Loucy (cell line): Measurements from ENCODE around the gene EBI3.

Source experiments
- H2AFZ ChIP-seq: fragments of 200-600 bp; sonication (generic); 2 replicates; pipeline ENCODE4 v1.6.0; 2016; ENCODE audit warnings: antibody characterized with exemption, mild to moderate bottlenecking, low read length, moderate library complexity
- H3F3A ChIP-seq: fragments of 200-600 bp; 2 replicates; pipeline ENCODE4 v1.6.0; 2016; ENCODE audit warnings: antibody characterized with exemption, low read depth, mild to moderate bottlenecking
- H3K27me3 ChIP-seq: fragments of 200-600 bp; sonication (generic); 2 replicates; pipeline ENCODE4 v1.6.1; 2014; ENCODE audit warnings: low read length, mild to moderate bottlenecking; ENCODE audit not compliant: insufficient read depth, poor library complexity, severe bottlenecking
- H3K36me3 ChIP-seq: fragments of 200-600 bp; sonication (generic); 2 replicates; pipeline ENCODE4 v1.6.1; 2016; ENCODE audit warnings: low read length; ENCODE audit not compliant: insufficient read depth
- H3K4me1 ChIP-seq: fragments of 200-600 bp; sonication (generic); 2 replicates; pipeline ENCODE4 v1.5.1; 2014; ENCODE audit warnings: low read length, mild to moderate bottlenecking; ENCODE audit not compliant: insufficient read depth, poor library complexity, severe bottlenecking
- H3K4me2 ChIP-seq: fragments of 200-600 bp; sonication (generic); 2 replicates; pipeline ENCODE4 v1.6.0; 2014; ENCODE audit warnings: antibody characterized with exemption, low read length, low read depth, mild to moderate bottlenecking; ENCODE audit not compliant: poor library complexity, severe bottlenecking
- H3K4me3 ChIP-seq: fragments of 200-600 bp; sonication (generic); 2 replicates; pipeline ENCODE4 v1.5.1; 2014; ENCODE audit warnings: low read length, mild to moderate bottlenecking, mixed read lengths; ENCODE audit not compliant: poor library complexity, severe bottlenecking
- H3K79me2 ChIP-seq: fragments of 200-600 bp; sonication (generic); 2 replicates; pipeline ENCODE4 v1.6.1; 2014; ENCODE audit warnings: low read length; ENCODE audit not compliant: insufficient read depth
- H3K9ac ChIP-seq: fragments of 200-600 bp; sonication (generic); 2 replicates; pipeline ENCODE4 v1.6.0; 2014; ENCODE audit warnings: mild to moderate bottlenecking, low read depth, low read length, moderate library complexity; ENCODE audit not compliant: poor library complexity, severe bottlenecking
- H3K9me2 ChIP-seq: fragments of 200-600 bp; sonication (generic); replicated peaks from 2 replicates; pipeline ENCODE4 v1.6.1; 2016; ENCODE audit warnings: low read depth, low read length, mixed read lengths
- H3K9me3 ChIP-seq: fragments of 200-600 bp; sonication (generic); 2 replicates; pipeline ENCODE4 v1.6.1; 2014; ENCODE audit warnings: mild to moderate bottlenecking, antibody characterized with exemption, low read length, low read depth; ENCODE audit not compliant: insufficient read depth
- H4K20me1 ChIP-seq: fragments of 200-600 bp; sonication (generic); 2 replicates; pipeline ENCODE4 v1.6.0; 2014; ENCODE audit warnings: antibody characterized with exemption, low read length, mild to moderate bottlenecking; ENCODE audit not compliant: insufficient read depth, poor library complexity, severe bottlenecking
- EZH2phosphoT487 ChIP-seq: fragments of 200-600 bp; IDR thresholded peaks from 2 replicates; pipeline ENCODE4 v1.6.1; 2018; ENCODE audit warnings: antibody characterized with exemption, mild to moderate bottlenecking, moderate library complexity, borderline replicate concordance
- TF ChIP-seq, protein P1 (sequence below): fragments of 200-600 bp; sonication (generic); conservative IDR thresholded peaks from 2 replicates; pipeline ENCODE4 v1.5.1; 2014; ENCODE audit warnings: mild to moderate bottlenecking, antibody characterized with exemption, low read length

Gene EBI3

DNA sequence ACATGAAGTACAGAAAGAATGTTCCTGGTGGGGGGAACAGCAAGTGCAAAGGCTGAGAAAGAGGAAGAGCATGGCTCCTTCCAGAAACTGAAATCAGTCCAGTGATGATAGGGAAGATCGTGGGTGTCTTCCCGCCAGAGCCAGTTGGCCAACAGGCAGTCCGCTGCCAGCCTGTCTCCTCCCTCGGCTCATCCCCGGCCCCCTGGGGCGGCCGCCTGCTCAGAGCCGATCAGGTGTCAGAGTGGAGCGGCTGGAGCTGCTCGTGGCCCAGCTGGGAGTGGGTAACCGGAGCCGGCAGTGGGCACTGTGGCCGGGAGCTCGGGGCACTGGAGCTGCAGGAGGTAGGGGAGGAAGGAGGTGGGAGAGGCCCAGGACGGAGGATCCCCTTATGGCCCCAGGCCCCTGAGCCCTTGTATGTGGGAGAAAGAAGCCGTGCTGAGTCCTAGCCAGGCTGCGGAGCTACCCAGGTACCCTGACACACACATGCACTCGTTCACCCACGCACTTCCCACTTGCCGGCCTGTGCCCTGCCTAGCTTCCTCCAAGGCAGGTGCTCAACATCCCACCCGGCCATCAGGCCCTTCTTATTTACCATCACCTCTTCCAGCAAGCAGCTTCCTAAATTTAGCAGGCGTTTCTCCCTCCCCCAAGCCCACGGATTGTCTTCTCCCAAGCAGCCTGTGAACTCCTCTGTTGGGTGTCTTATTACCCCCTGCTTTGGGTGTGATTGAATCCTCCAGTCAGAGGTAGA lies 45.2 kb upstream of the EBI3 start:
- no peaks in the 10 kb centered on the region for H3K9me3 ChIP-seq
- TF ChIP-seq, protein P1, sequence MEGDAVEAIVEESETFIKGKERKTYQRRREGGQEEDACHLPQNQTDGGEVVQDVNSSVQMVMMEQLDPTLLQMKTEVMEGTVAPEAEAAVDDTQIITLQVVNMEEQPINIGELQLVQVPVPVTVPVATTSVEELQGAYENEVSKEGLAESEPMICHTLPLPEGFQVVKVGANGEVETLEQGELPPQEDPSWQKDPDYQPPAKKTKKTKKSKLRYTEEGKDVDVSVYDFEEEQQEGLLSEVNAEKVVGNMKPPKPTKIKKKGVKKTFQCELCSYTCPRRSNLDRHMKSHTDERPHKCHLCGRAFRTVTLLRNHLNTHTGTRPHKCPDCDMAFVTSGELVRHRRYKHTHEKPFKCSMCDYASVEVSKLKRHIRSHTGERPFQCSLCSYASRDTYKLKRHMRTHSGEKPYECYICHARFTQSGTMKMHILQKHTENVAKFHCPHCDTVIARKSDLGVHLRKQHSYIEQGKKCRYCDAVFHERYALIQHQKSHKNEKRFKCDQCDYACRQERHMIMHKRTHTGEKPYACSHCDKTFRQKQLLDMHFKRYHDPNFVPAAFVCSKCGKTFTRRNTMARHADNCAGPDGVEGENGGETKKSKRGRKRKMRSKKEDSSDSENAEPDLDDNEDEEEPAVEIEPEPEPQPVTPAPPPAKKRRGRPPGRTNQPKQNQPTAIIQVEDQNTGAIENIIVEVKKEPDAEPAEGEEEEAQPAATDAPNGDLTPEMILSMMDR: no peak
- TF ChIP-seq EZH2phosphoT487: no peak
- peaks cover 17% of the 10 kb centered on the region; the same call in 1 of the 2 replicates for H3K79me2 ChIP-seq
- no peaks in the 10 kb centered on the region for H3F3A ChIP-seq
- H3K9ac ChIP-seq: no peak overlapping the region
- no peaks in the 10 kb centered on the region for H3K9me2 ChIP-seq
- H2AFZ ChIP-seq: no peak overlapping the region
- peaks cover 5% of the 10 kb centered on the region for H3K4me1 ChIP-seq
- no peaks in the 10 kb centered on the region for H3K27me3 ChIP-seq
- H4K20me1 ChIP-seq: no peaks in the 10 kb centered on the region
- H3K4me3 ChIP-seq: no peak overlapping the region
- H3K36me3 ChIP-seq: no peaks in the 10 kb centered on the region
- no peak overlapping the region for H3K4me2 ChIP-seq

DNA sequence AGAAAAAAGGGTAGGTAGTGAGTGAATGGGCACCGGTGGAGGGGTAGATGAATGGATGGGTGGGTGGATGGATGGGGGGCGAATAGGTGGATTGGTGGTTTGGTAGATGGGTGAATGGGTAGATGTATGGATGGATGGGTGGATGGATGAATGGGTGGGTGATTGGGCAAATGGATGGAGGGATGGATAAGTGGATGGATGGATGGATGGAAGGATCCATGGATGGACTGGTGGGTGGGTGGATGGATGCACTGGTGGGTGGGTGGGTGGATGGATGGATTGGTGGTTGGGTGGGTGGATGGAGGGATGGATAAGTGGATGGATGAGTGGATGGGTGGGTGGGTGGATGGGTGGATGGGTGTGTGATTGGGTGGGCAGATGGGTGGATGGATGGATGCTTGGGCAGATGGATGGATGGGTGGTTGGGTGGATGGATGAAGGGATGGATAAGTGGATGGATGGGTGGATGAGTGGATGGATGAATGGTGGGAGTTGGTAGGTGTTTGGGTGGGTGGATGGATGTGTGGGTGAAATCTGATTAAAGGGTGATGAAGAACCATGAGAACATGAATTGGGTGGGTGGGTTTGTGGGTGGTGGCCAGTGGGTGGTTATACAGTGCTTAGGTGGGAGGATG lies 44.5 kb upstream of the EBI3 start:
- TF ChIP-seq, protein P1: no peak
- TF ChIP-seq EZH2phosphoT487: no peak
- Histone ChIP-seq H2AFZ (no peak overlapping the region), H3K36me3 (no peaks in the 10 kb centered on the region), H3K9me2 (no peaks in the 10 kb centered on the region), H3K79me2 (peaks cover 17% of the 10 kb centered on the region; the same call in 1 of the 2 replicates), H3K9ac (no peak overlapping the region), H3K4me3 (no peak overlapping the region), H3F3A (no peaks in the 10 kb centered on the region), H4K20me1 (no peaks in the 10 kb centered on the region), H3K27me3 (no peaks in the 10 kb centered on the region), H3K9me3 (no peaks in the 10 kb centered on the region), H3K4me2 (no peak overlapping the region), H3K4me1 (peaks cover 5% of the 10 kb centered on the region)

DNA sequence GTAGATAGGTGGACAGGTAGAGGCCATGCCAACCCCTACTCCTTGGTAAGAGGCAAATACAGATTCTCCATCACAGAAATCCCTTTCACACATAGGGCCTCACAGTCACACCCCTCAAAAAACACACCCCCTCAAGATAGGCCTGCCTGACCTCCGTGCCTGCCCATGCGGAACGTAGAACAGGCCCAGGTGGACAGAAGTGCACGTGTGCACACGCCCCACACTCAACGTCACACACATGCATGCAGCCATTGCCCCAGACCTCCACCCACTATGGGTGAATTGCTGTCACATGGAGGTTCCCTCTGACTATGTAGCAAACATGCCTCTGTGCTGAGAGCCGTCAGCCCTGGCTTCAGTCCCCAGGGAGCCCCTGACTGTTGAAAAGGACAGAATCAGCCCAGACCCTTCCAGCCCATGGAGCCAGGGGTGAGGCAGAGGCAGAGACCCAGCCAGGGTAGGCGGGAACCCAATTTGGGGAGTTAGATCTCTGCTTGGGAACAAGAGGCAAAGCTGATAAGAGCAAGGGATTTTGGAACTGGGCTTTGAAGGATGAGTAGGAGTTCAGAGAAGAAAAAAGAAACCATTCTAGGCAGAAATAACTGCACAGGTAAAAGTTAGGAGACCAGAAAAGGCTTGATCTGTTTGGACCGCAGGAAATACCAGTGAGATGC lies 43.8 kb upstream of the EBI3 start:
- H3K4me3 ChIP-seq: no peak overlapping the region
- H3K4me2 ChIP-seq: no peak overlapping the region
- no peaks in the 10 kb centered on the region for H3K36me3 ChIP-seq
- H3K27me3 ChIP-seq: no peaks in the 10 kb centered on the region
- H4K20me1 ChIP-seq: no peaks in the 10 kb centered on the region
- no peaks in the 10 kb centered on the region for H3K9me2 ChIP-seq
- TF ChIP-seq EZH2phosphoT487: no peak
- TF ChIP-seq, protein P1: no peak
- no peak overlapping the region for H2AFZ ChIP-seq
- H3F3A ChIP-seq: no peaks in the 10 kb centered on the region
- peaks cover 5% of the 10 kb centered on the region for H3K4me1 ChIP-seq
- peak overlapping the region; percentile 11 for H3K9ac ChIP-seq
- no peaks in the 10 kb centered on the region for H3K9me3 ChIP-seq
- H3K79me2 ChIP-seq: peaks cover 16% of the 10 kb centered on the region; the same call in 1 of the 2 replicates
